Myocyte (in vitro differentiated cells): ENCODE data around the gene MYO15B. TPM values are rescaled to one million over a fixed set of nuclear protein-coding genes. Genes with fewer than 3 reads are reported as not detected.

ENCODE experiments used
- DNase-seq: peaks from one replicate; pipeline ENCODE4 v3.0.0-alpha.2; 2012; ENCODE audit warnings: low read depth
- total RNA-seq: library from RNA; depleted of rRNA; stranded (reverse); fragments of >200 nt; gene quantifications from 2 replicates; pipeline ENCODE4 v1.2.3, GENCODE V29; 2014

Gene MYO15B
- total RNA-seq, 1 donor from 2014 or later, result 0.11 TPM

GRCh38 chr17:75622771-75623273, 35.2 kb downstream of the MYO15B start:
- DNase-seq, result no peak

- DNase-seq, result peak; percentile 47
Observed at GRCh38 chr17:75623386-75623785, 35.8 kb downstream of the MYO15B start.

- DNase-seq, result no peak
Observed at GRCh38 chr17:75624021-75624420, 36.4 kb downstream of the MYO15B start.

GRCh38 chr17:75624714-75625345, 37.2 kb downstream of the MYO15B start:
- DNase-seq, result no peak

GRCh38 chr17:75625813-75626486, 38.4 kb downstream of the MYO15B start:
- peak; percentile 40 for DNase-seq

- peak; percentile 35 for DNase-seq
Observed at GRCh38 chr17:75626496-75627038, 39.0 kb downstream of the MYO15B start.

GRCh38 chr17:75627094-75627493, 39.5 kb downstream of the MYO15B start:
- DNase-seq, result no peak

- DNase-seq, result no peak
Observed at GRCh38 chr17:75628425-75628824, 40.8 kb downstream of the MYO15B start.

GRCh38 chr17:75629157-75629556, 41.6 kb downstream of the MYO15B start:
- DNase-seq, result no peak

- DNase-seq, result no peak
Observed at GRCh38 chr17:75630071-75630917, 42.7 kb downstream of the MYO15B start.

GRCh38 chr17:75631353-75631752, 43.8 kb downstream of the MYO15B start:
- DNase-seq, result no peak

- DNase-seq, result no peak
Observed at GRCh38 chr17:75632428-75632827, 44.8 kb downstream of the MYO15B start.

GRCh38 chr17:75632863-75633485, 45.4 kb downstream of the MYO15B start, which contains the start of gene SMIM5:
Gene SMIM5 (plus strand): TSS chr17:75633434. CDS start chr17:75640202, 6,768 bp downstream.
- peak; percentile 98 for DNase-seq

- DNase-seq, result peak; percentile 98
Observed at GRCh38 chr17:75633486-75634375, 46.1 kb downstream of the MYO15B start.

GRCh38 chr17:75634376-75634740, 46.8 kb downstream of the MYO15B start:
- no peak for DNase-seq

GRCh38 chr17:75634754-75635609, 47.4 kb downstream of the MYO15B start:
- DNase-seq, result no peak

GRCh38 chr17:75635610-75636202, 48.1 kb downstream of the MYO15B start:
- DNase-seq, result peak; percentile 93

- DNase-seq, result peak; percentile 60
Observed at GRCh38 chr17:75636381-75637142, 49.0 kb downstream of the MYO15B start.
